Esophagus mucosa (tissue), 1 donor: ENCODE results near the gene LSM2. TPM values are rescaled to one million over a fixed set of nuclear protein-coding genes. Genes with fewer than 3 reads are reported as not detected.
A peak's percentile ranks its signal among the peaks of the same experiment; 100 is the strongest.
"Not testable (repeated sequence)": the region's sequence is repeated elsewhere in the genome, so short reads cannot be mapped to it uniquely, and the experiment has no call there.

Source experiments
- ATAC-seq: fragments of 200-7000 bp; cut with Tn5 transposase; one replicate; pipeline ENCODE4 v1.9.1; 2020
- total RNA-seq: library from RNA; stranded (reverse); gene quantifications from one replicate; pipeline ENCODE4 v1.2.4, GENCODE V29; 2023
- donor health status: DM: yes; HTN: yes; CAD: no.

Gene LSM2
- 45.0 TPM for total RNA-seq

DNA sequence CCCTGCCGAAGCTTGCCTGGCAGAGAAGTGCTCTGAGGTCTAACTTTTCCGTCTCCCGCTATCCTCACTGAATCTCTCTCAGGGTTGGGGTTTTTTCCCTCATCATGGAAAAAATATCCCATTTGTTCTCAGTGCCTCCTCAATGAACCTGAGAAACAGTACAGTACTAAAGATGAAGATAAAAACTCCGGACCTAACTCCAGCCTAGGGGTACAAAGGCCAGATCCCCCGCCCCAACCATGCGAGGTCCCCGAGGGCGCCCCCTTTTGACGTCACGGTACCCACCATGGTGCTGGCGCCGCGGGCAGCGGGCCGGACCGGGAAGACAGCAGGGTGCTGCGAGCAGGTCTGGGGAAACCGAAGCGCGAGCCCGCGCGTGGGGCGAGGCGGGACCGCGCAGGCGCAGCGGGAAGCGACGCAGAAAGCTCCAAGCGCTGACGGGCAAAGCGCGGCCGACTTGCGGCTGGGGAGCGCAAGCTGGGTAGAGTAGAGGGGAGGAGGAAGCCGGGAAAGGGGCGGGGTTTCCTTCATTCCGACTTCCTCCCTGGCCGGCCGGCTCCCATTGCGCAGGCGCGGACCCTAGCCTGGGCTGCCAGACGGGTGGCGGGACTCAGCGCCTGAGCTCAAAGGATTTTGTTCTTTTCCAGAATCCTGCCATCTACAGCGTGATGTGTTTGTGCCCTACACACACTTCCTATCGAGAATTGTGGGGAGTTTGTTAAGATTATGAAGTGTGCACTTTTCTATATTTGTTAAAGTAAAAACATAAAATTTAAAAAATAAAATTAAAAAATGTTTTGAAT lies at the start of gene LSM2:
Gene LSM2 (minus strand): TSS at position 497 of the 803 bp plus-strand sequence. CDS start 209 bp downstream, at position 288.
- peak; percentile 97 for ATAC-seq

GRCh38 chr6:31851980-31852718 lies 45.4 kb upstream of the LSM2 start:
- peak; percentile 24 for ATAC-seq

GRCh38 chr6:31851485-31851832 lies 44.7 kb upstream of the LSM2 start:
- ATAC-seq, result no peak

DNA sequence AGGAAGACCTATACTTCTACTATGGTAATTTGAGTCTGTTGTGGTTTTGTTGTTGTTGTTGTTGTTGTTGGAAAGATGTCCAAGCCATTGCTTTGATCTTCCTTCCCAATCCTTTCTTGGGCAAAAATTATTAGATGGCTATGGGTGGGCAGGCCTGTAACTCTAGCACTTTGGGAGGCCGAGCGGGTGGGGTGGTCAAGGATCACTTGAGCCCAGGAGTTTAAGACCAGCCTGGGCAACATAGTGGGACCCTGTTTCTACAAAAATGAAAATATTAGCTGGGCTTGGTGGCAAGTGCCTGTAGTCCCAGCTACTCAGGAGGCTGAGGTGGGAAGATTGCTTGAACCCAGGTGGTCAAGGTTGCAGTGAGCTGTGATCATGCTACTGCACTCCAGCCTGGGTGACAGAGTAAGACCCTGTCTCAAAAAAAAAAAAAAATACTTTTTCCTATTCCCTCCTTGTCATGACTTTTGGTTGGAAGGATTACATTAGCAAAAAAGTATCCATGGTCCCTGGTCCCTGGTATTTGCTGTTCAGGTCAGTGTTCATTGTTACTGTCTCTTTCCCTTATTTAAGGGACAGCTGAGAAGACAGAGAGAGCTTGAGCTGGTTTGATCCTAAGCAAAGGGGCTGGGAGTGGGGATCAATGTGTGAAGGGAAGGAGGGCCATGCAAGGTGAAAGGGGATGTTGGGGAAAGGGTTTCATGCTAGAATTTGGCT lies 44.2 kb upstream of the LSM2 start:
- no peak for ATAC-seq

DNA sequence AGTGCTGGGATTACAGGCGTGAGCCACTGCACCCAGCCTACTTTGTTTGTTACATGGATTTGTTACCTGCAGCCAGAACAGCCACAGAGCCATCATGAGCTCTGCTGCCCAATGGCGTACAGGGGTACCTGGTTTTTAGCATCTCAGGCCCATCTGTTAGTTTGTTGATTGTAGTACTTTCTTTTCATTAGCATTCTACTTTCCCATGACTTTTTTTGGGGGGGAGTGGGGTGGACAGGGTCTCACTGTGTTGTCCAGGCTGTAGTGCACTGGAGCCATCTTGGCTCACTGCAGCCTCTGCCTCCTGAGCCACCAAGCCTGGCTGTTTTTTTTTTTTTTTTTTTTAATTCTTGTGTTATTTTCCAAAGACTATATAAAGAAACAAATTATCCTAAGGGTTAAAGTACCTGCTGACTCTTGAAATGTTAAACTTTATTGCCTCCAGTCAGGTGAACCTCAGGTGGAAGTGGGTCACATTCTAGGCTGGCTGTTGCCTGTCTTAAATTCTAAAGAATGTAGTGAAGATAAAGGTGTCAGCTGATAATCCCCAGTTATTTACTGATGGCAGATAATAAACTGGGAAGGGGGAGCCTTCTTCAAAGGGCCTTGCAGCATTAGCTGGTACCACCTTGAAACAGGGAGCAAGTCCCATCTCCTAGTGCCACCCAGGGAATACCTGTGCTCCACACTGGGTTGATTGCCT lies 40.7 kb upstream of the LSM2 start:
- ATAC-seq, result no peak

DNA sequence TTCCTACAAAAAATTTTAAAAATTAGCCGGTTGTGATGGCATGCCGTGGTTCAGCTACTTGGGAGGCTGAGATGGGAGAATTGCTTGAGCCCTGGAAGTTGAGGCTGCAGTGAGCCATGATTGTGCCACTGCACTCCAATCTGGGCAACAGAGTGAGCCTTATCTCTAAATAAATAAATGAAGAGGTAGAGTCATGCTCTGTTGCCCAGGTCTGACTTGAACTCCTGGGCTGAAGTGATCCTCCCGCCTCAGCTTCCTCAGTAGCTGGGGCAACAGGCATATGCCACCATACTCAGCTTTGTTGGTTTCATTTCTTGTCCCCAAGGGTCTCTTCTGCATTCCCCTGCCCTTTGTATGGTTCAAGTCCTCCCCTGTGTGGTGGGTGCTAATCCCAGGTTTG lies 37.7 kb upstream of the LSM2 start:
- ATAC-seq, result no peak

DNA sequence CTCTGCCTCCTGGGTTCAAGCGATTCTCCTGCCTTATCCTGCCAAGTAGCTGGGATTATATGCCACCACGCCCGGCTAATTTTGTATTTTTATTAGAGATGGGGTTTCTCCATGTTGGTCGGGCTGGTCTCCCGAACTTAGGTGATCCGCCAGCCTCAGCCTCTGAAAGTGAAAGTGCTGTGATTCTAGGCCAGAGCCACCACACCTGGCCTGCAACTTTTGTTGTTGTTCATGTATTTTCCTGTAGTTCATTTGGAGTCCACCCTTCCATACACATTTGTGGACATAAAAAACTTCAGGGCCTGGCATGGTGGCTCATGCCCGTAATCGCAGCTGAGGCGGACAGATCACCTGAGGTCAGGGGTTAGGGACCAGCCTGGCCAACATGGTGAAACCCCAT lies 35.3 kb upstream of the LSM2 start:
- no peak for ATAC-seq

- ATAC-seq, result not testable (repeated sequence)
Observed at GRCh38 chr6:31839779-31840126, 33.0 kb upstream of the LSM2 start.

GRCh38 chr6:31838968-31839367 lies 32.2 kb upstream of the LSM2 start:
- no peak for ATAC-seq

DNA sequence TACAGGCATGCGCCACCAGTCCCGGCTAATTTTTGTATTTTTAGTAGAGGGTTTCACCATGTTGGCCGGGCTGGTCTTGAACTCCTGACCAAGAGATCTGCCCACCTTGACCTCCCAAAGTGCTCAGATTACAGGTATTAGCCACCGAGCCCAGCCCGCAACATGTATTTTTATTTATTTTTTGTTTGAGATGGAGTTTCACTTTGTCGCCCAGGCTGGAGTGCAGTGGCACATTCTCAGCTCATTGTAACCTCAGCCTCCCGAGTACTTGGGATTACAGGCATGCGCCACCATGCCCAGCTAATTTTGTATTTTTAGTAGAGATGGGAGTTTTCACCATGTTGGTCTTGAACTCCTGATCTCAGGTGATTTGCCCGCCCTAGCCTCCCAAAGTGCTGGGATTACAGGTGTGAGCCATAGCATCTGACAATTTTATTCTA lies 31.4 kb upstream of the LSM2 start:
- not testable (repeated sequence) for ATAC-seq

GRCh38 chr6:31837369-31838113 lies 30.8 kb upstream of the LSM2 start:
- ATAC-seq, result no peak

DNA sequence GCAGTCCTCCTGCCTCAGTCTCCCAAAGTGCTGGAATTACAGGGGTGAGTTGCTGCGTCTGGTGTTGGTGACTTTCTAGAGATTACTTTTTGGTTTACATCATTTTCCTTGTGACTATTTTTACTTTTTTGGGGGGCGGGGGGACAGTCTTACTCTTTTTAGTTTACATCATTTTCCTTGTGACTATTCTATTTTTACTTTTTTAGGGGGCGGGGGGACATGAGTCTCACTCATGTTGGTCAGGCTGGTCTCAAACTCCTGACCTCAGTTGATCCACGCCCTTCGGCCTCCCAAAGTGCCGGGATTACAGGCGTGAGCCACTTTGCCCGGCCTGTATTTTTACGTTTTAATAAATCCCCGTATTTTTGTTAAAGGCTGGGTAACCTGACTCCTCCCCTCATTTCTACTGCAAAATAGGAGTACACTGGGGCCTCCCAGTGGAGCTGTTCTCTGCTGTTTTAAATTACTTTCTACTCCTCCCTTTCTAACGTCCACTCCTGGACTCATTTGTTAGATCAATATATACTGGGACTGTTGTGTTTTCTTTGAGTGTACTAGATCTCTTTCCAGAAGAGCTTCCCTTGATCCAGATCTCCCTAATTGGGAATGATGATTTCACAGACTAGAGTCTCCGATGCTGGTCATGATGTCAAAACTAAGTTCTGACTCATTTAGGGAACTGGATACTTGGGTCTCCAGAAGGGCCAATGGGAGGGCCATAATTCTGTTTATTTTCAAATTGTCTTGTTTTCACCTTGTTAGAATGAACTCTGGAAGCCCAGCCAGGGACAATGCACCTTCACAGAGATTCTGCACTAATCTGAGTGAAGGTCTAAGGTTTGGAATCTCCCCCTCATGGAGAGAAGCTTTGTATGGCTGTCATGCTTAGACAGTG lies 30.0 kb upstream of the LSM2 start:
- ATAC-seq, result no peak

DNA sequence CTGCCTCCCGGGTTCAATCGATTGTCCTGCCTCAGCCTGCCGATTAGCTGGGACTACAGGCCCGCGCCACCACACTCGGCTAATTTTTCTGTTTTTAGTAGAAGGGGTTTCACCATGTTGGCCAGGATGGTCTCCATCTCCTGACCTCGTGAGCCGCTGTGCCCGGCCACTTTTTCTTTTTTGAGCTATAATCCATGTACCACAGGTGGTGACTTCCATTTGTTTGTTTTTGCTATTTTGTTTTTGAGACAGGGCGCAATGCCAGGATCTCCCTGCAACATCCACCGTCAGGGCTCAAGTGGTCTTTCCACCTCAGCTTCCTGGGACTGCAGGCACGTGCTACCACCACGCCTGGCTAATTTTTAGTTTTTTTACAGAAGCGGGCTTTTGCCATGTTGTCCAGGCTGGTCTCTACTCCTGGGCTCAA lies 29.3 kb upstream of the LSM2 start:
- ATAC-seq, result no peak

DNA sequence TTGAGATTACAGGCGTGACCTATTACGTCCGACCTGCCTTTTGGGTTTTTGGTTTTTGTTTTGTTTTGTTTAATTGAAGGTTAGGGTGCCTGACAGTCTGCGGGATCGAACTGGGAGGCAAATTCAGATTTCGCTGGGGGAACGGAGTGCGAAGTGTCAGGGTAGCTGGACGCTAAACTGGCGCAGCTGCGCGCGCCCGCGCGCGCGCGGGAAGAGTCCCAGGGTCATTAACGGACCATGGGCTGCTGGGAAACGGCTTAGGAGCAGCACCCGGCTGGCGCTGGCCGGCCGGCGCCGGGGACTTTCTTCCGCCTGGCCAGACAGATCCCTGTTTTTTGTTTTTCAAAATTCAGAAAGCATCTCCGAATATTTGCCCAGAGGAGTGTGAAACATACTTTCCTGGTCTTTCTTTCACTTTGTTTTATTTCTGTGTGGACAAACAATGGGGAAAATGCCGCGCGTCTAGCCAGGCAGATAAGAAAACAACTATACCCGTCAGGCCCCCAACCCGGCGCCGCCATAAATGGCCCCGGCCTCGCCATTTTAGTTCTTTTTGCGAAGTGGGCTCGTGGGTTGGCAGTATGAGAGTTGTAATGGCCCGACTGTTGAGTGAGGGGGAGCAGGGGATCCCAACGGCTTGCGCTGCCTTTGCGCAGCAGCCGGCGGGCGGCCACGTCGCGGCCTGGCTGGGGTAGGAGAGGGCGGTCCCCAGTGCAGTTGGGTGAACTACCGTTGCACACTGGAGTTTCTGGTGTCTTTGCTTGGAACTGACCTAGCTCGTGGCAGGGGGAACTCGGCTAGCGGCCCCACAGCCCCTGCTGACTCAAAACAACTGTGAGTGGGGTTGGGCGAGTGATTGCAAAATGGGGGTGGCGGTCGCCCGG lies 27.8 kb upstream of the LSM2 start:
- peak; percentile 66 for ATAC-seq

- ATAC-seq, result no peak
Observed at GRCh38 chr6:31831350-31832215, 24.8 kb upstream of the LSM2 start.

GRCh38 chr6:31830886-31831335 lies 24.1 kb upstream of the LSM2 start:
- no peak for ATAC-seq

- ATAC-seq, result no peak
Observed at GRCh38 chr6:31829633-31830283, 23.0 kb upstream of the LSM2 start.
